Osteocyte (in vitro differentiated cells): ENCODE data around the gene LRRN3. TPM values are rescaled to one million over a fixed set of nuclear protein-coding genes. Genes with fewer than 3 reads are reported as not detected.

Source experiments
- DNase-seq: peaks from one replicate; pipeline ENCODE4 v3.0.0; 2021; ENCODE audit warnings: mixed read lengths; ENCODE audit not compliant: unreplicated experiment; ENCODE audit errors: extremely low spot score
- H3K27ac Mint-ChIP-seq: one replicate; pipeline ENCODE4 v1.8.0; 2021; ENCODE audit warnings: mild to moderate bottlenecking, mixed read lengths; ENCODE audit not compliant: unreplicated experiment
- H3K27me3 Mint-ChIP-seq: one replicate; pipeline ENCODE4 v1.8.0; 2021; ENCODE audit warnings: mixed read lengths; ENCODE audit not compliant: unreplicated experiment
- H3K36me3 Mint-ChIP-seq: one replicate; pipeline ENCODE4 v1.8.0; 2021; ENCODE audit warnings: mixed read lengths; ENCODE audit not compliant: unreplicated experiment
- H3K4me1 Mint-ChIP-seq: one replicate; pipeline ENCODE4 v1.8.0; 2021; ENCODE audit warnings: mixed read lengths; ENCODE audit not compliant: unreplicated experiment
- H3K4me3 Mint-ChIP-seq: one replicate; pipeline ENCODE4 v1.8.0; 2021; ENCODE audit warnings: mild to moderate bottlenecking, moderate library complexity, mixed read lengths; ENCODE audit not compliant: unreplicated experiment
- H3K9me3 Mint-ChIP-seq: one replicate; pipeline ENCODE4 v1.8.0; 2021; ENCODE audit warnings: mixed read lengths; ENCODE audit not compliant: unreplicated experiment
- CTCF ChIP-seq: fragments of 200-600 bp; sonication (generic); IDR thresholded peaks from 2 replicates; pipeline ENCODE4 v1.5.0; 2021; ENCODE audit warnings: antibody characterized with exemption, mild to moderate bottlenecking, moderate library complexity
- total RNA-seq: library from RNA; stranded (reverse); gene quantifications from 2 replicates; pipeline ENCODE4 v1.2.1, GENCODE V29; 2021

The LRRN3 gene
- total RNA-seq, 1 donor from 2014 or later: 0.56 TPM

GRCh38 chr7:111047595-111047994 lies 43.3 kb upstream of the LRRN3 start:
- no peak for DNase-seq
- Mint-ChIP-seq H3K4me3 (no peak overlapping the region), H3K27me3 (no peaks in the 10 kb centered on the region), H3K27ac (no peak overlapping the region), H3K36me3 (no peaks in the 10 kb centered on the region), H3K4me1 (peaks cover 4% of the 10 kb centered on the region), H3K9me3 (no peaks in the 10 kb centered on the region)
- no peak for TF ChIP-seq CTCF

- no peaks in the 10 kb centered on the region for H3K9me3 Mint-ChIP-seq
- H3K4me3 Mint-ChIP-seq: no peak overlapping the region
- no peaks in the 10 kb centered on the region for H3K36me3 Mint-ChIP-seq
- peaks cover 4% of the 10 kb centered on the region for H3K4me1 Mint-ChIP-seq
- no peak for TF ChIP-seq CTCF
- no peak for DNase-seq
- no peak overlapping the region for H3K27ac Mint-ChIP-seq
- no peaks in the 10 kb centered on the region for H3K27me3 Mint-ChIP-seq
These were observed 40.8 kb upstream of the LRRN3 start for GRCh38 chr7:111049971-111050680.

- DNase-seq: no peak
- no peaks in the 10 kb centered on the region for H3K36me3 Mint-ChIP-seq
- H3K4me1 Mint-ChIP-seq: peaks cover 4% of the 10 kb centered on the region
- no peak for TF ChIP-seq CTCF
- no peak overlapping the region for H3K4me3 Mint-ChIP-seq
- H3K27me3 Mint-ChIP-seq: no peaks in the 10 kb centered on the region
- no peaks in the 10 kb centered on the region for H3K9me3 Mint-ChIP-seq
- H3K27ac Mint-ChIP-seq: no peak overlapping the region
These were observed 40.0 kb upstream of the LRRN3 start for GRCh38 chr7:111050875-111051416.

GRCh38 chr7:111051832-111052231 lies 39.1 kb upstream of the LRRN3 start:
- Mint-ChIP-seq H3K36me3 (no peaks in the 10 kb centered on the region), H3K27me3 (no peaks in the 10 kb centered on the region), H3K4me1 (peaks cover 4% of the 10 kb centered on the region), H3K27ac (no peak overlapping the region), H3K4me3 (no peak overlapping the region), H3K9me3 (no peaks in the 10 kb centered on the region)
- no peak for TF ChIP-seq CTCF
- DNase-seq: no peak

GRCh38 chr7:111053035-111053434 lies 37.9 kb upstream of the LRRN3 start:
- no peak for TF ChIP-seq CTCF
- Mint-ChIP-seq H3K9me3 (no peaks in the 10 kb centered on the region), H3K27me3 (no peaks in the 10 kb centered on the region), H3K4me3 (no peak overlapping the region), H3K4me1 (peaks cover 4% of the 10 kb centered on the region), H3K36me3 (no peaks in the 10 kb centered on the region), H3K27ac (no peak overlapping the region)
- no peak for DNase-seq
